Upper lobe of right lung (tissue), 1 donor: ENCODE data around the gene TIMM10. TPM values are rescaled to one million over a fixed set of nuclear protein-coding genes. Genes with fewer than 3 reads are reported as not detected.
A peak's percentile ranks its signal among the peaks of the same experiment; 100 is the strongest.

ENCODE experiments used
- ATAC-seq: fragments of 200-7000 bp; cut with Tn5 transposase; one replicate; pipeline ENCODE4 v1.9.1; 2020; ENCODE audit warnings: mild to moderate bottlenecking, moderate library complexity
- DNase-seq: peaks from one replicate; pipeline ENCODE4 v3.0.0-alpha.2; 2020
- H3K27ac ChIP-seq: fragments of 200-600 bp; one replicate; pipeline ENCODE4 v1.8.0; 2022
- H3K27me3 ChIP-seq: fragments of 200-600 bp; one replicate; pipeline ENCODE4 v1.8.0; 2022; ENCODE audit warnings: mild to moderate bottlenecking
- H3K36me3 ChIP-seq: fragments of 200-600 bp; one replicate; pipeline ENCODE4 v1.8.0; 2022
- H3K4me1 ChIP-seq: fragments of 200-600 bp; one replicate; pipeline ENCODE4 v1.8.0; 2022
- H3K4me3 ChIP-seq: fragments of 200-600 bp; one replicate; pipeline ENCODE4 v1.8.0; 2022; ENCODE audit warnings: mild to moderate bottlenecking
- H3K9me3 ChIP-seq: fragments of 200-600 bp; one replicate; pipeline ENCODE4 v1.8.0; 2022
- CTCF ChIP-seq: fragments of 200-600 bp; IDR thresholded peaks from one replicate; pipeline ENCODE4 v1.8.0; 2022; ENCODE audit warnings: antibody characterized with exemption
- intact Hi-C: fragments of 100-400 bp; cut with DNase I; formaldehyde crosslinking; loops from one replicate; pipeline ENCODE4 v1.11.0; 2022
- total RNA-seq: library from RNA; stranded (reverse); fragmentation: NEBNext Ultra II Directional; extraction: Animal tissue kit (Norgen Biotek cat#: 25700); gene quantifications from one replicate; pipeline ENCODE4 v1.2.1, GENCODE V29; 2021
- donor health status: DM: no; HTN: yes; CAD: no; lungs with severe emphysema.

TIMM10 gene
- total RNA-seq, 1 donor from 2014 or later: 34.7 TPM

GRCh38 chr11:57496109-57496820, 34.3 kb downstream of the TIMM10 start:
- DNase-seq: no peak
- Histone ChIP-seq H3K4me1 (peaks cover 22% of the 10 kb centered on the region), H3K27me3 (no peaks in the 10 kb centered on the region), H3K36me3 (peaks cover 4% of the 10 kb centered on the region), H3K9me3 (no peaks in the 10 kb centered on the region), H3K27ac (no peak overlapping the region), H3K4me3 (no peak overlapping the region)
- TF ChIP-seq CTCF: no peak
- ATAC-seq: no peak
- intact Hi-C loops: no loop called here

- intact Hi-C loops: loop anchor here (5.0 kb wide), 1 partner anchor 33 kb away; no protein-coding TSS in a partner anchor
- H3K27ac ChIP-seq: no peak overlapping the region
Observed at GRCh38 chr11:57493507-57494503, 36.7 kb downstream of the TIMM10 start.

GRCh38 chr11:57491371-57492061, 39.0 kb downstream of the TIMM10 start:
- DNase-seq (peak; percentile 72), ATAC-seq (peak; percentile 76)
- H3K4me3 ChIP-seq: no peak overlapping the region
- intact Hi-C loops: loop anchor here (5.0 kb wide), 1 partner anchor 36 kb away; no protein-coding TSS in a partner anchor
- no peaks in the 10 kb centered on the region for H3K4me1 ChIP-seq
- H3K27ac ChIP-seq: no peak overlapping the region
- TF ChIP-seq CTCF: peak; percentile 60
- H3K9me3 ChIP-seq: no peaks in the 10 kb centered on the region
- no peaks in the 10 kb centered on the region for H3K27me3 ChIP-seq
- H3K36me3 ChIP-seq: peaks cover 30% of the 10 kb centered on the region

More at GRCh38 chr11:57493507-57494503, 36.7 kb downstream of the TIMM10 start:
- no peaks in the 10 kb centered on the region for H3K9me3 ChIP-seq
- peak; percentile 94 for TF ChIP-seq CTCF
- ATAC-seq (peak; percentile 91), DNase-seq (peak; percentile 86)
- peaks cover 14% of the 10 kb centered on the region for H3K36me3 ChIP-seq
- H3K4me1 ChIP-seq: peaks cover 6% of the 10 kb centered on the region
- no peak overlapping the region for H3K4me3 ChIP-seq
- H3K27me3 ChIP-seq: no peaks in the 10 kb centered on the region

GRCh38 chr11:57490456-57491248, 39.9 kb downstream of the TIMM10 start:
- intact Hi-C loops: loop anchor here (5.0 kb wide), 1 partner anchor 37 kb away; no protein-coding TSS in a partner anchor
- H3K4me1 ChIP-seq: no peaks in the 10 kb centered on the region
- H3K4me3 ChIP-seq: no peak overlapping the region
- no peaks in the 10 kb centered on the region for H3K27me3 ChIP-seq
- DNase-seq (no peak), ATAC-seq (no peak)
- no peaks in the 10 kb centered on the region for H3K9me3 ChIP-seq
- TF ChIP-seq CTCF: no peak
- H3K27ac ChIP-seq: no peak overlapping the region
- H3K36me3 ChIP-seq: peaks cover 30% of the 10 kb centered on the region
